H1 (cell line): ENCODE results near the gene ADARB2. TPM values are rescaled to one million over a fixed set of nuclear protein-coding genes. Genes with fewer than 3 reads are reported as not detected.

ENCODE experiments used
- CBX5 ChIP-seq: fragments of 300-800, 300-1000 bp; sonication (generic); IDR thresholded peaks from 2 replicates; pipeline ENCODE4 v1.7.1; 2016; ENCODE audit warnings: antibody characterized with exemption, low read length, low read depth
- CHD2 ChIP-seq: IDR thresholded peaks from 2 replicates; pipeline ENCODE4 v1.6.1; 2012; ENCODE audit warnings: low read length, improper control_type of control experiment
- GTF2F1 ChIP-seq: IDR thresholded peaks from 2 replicates; pipeline ENCODE4 v1.6.1; 2012; ENCODE audit warnings: low read depth, low read length, improper control_type of control experiment, borderline replicate concordance
- HDAC6 ChIP-seq: IDR thresholded peaks from one replicate; pipeline ENCODE4 v1.7.1; 2012; ENCODE audit warnings: low read depth, mild to moderate bottlenecking, inconsistent platforms, low read length, moderate library complexity
- POLR2A ChIP-seq, 2 experiments: IDR thresholded peaks; 1 replicate in 1 of 2; 2 replicates in 1 of 2; pipeline ENCODE4 v1.6.1; 2011; ENCODE audit warnings: low read depth in 2 of 2, low read length in 2 of 2, mild to moderate bottlenecking in 2 of 2; ENCODE audit errors: control extremely low read depth in 1 of 2
- POU5F1 ChIP-seq: IDR thresholded peaks from 2 replicates; pipeline ENCODE4 v1.6.1; 2011; ENCODE audit warnings: low read depth, mild to moderate bottlenecking, low read length, moderate library complexity
- SIX5 ChIP-seq: IDR thresholded peaks from 2 replicates; pipeline ENCODE4 v1.6.1; 2011; ENCODE audit warnings: mild to moderate bottlenecking, low read depth, low read length
- SP2 ChIP-seq: IDR thresholded peaks from 2 replicates; pipeline ENCODE4 v1.6.1; 2012; ENCODE audit warnings: mild to moderate bottlenecking, low read length, inconsistent platforms
- TBP ChIP-seq: IDR thresholded peaks from 2 replicates; pipeline ENCODE4 v1.6.1; 2011; ENCODE audit warnings: low read depth, low read length, improper control_type of control experiment
- polyA plus RNA-seq, 7 experiments: library from polyadenylated mRNA; depleted of rRNA in 3 of 7; stranded (reverse) in 5 of 7; unstranded in 2 of 7; fragments of >200 nt in 5 of 7; fragments of 200-250 nt in 2 of 7; gene quantifications; 1 replicate in 5 of 7; 2 replicates in 1 of 7; 4 replicates in 1 of 7; pipeline versions ENCODE4 v1.2.1 to v1.2.3, GENCODE V29; 2011 to 2013; ENCODE audit warnings: missing spikeins in 2 of 7, mixed read lengths in 2 of 7
- total RNA-seq: library from RNA; stranded (reverse); fragmentation: NEBNext Ultra II Directional; extraction: Animal tissue kit (Norgen Biotek cat#: 25700); gene quantifications from 2 replicates; pipeline ENCODE4 v1.2.1, GENCODE V29; 2021

ADARB2 gene
- total and polyA plus RNA-seq, 2 of the 8 experiments (the other 6 are each of a cell fraction or from before 2014, with no cell fraction given), result 2.2 to 2.8 TPM

DNA sequence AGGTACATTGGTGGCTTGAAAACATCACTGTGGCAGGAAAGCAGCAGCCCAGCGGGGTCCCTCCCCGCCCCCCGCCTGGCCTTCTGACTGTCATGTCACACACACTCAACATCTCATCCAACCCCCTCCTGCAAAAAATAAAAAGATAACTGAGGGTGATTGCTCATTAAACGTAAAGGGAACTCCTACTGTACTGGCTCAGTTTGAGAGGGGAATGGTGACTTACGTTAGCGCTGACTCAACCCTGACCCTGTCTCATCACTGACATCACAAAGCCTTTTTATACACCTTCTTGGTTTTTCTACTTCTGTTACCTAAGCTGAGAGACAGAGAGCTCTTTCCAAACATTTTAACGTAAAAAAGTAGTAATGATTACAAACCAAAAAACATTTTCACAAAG is 48.8 kb downstream of the ADARB2 start (continued):
- TF ChIP-seq POU5F1, result no peak
- TF ChIP-seq CBX5, result no peak
- TF ChIP-seq SP2, result no peak
- no peak for TF ChIP-seq TBP
- TF ChIP-seq HDAC6, result no peak
- no peak for TF ChIP-seq CHD2
- TF ChIP-seq GTF2F1, result no peak
- TF ChIP-seq SIX5, result no peak
- TF ChIP-seq POLR2A (IDR thresholded peaks at IDR 0.05; ENCODE audit: control extremely low read depth in 1 of 2, low read depth in 2 of 2, low read length in 2 of 2), result no peak
- TF ChIP-seq, all 59 proteins: peak for 0
